ENCODE results near the gene SLC6A6.
"Not testable (repeated sequence)": the region's sequence is repeated elsewhere in the genome, so short reads cannot be mapped to it uniquely, and the experiment has no call there.

The SLC6A6 gene

DNA sequence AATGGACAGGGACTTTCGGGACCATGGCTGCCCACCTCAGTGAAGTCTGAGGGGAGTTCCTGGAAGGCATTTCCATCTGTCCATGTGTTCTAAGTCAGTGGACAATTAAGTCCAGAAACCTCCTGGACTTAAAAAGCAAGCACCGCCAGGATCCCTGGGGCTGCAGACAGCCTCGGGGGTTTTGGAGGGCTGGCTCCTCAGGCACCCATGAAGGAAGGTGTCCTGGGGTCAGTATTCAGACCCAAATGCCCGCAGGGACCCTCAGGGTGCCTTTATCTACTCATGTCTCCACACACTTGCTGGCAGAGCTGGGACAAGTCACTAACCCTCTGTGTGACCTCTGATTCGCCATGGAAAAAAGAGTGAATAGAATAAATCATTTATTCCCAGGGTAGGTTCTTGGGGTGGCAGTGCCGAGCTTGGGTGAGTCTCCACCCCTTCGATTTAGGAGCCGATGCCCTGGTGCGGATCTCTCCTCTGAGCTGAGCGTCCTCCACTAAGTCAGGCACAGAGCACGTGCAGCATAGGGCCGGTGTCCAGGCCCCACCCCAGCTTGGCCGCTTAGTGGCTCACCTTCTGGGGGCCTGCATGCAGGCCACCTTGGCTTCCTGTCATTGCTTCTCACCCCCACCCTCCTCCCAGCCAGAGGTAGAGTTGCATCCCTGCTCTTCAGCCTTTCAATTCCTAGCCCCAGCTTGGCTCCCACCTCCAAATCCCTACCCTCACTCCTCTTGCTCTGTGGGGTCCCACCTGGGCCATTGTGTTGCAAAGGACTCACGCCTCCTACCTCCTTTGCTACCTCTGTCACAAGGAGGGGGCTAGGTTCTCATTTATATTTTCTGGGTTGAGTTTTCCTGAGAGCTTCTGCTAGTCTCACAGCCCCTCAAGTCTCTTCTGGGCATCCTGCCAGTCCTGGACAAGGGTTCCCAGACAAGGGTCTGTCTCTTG lies 19.9 kb downstream of the SLC6A6 start:
- no peak for DNase-seq

DNA sequence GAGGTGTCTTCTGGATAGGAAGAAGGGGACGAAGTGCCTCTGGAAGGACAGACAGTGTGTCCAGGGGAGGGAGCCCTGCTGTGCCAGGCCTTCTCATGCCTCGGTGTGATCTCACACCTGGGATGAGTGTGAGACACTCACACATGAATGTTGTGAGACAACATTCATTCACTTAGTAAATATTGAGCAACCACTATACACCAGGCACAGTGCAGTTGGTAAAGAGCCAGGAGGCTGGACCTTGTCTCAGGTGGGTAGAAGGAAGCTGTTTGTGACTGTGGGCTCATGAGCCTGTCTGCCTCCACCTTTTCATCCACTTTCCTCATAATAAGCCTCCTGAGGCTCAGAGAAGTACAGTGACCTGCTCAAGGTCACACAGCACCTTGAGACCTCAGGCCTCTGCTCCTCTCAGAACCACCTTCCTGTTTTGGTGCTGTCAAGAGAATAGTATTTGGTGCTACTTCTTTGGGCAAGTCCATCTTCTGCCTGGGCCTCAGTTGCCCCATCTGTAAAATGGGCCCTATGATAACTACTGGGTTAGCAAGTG lies 20.9 kb downstream of the SLC6A6 start:
- no peak for DNase-seq

DNA sequence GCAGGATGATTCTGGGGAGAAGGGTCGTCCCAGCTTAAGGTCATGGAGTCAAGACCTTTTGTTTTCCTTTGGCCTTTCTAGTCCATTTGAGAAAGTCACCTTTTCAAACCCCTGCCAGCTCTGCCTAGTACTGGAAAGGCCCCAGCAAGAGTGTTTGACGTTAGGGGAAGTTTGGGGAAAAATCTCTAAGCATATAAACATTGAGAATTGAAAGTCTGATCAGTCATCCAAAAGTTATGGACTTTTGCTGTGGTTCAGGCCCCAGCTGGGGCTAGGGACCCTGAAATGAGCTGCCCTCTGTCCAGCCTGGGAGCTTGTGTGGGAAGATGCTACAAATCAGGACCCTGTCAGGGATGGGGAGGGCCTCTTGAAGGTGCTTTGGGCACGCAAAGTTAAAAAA lies 21.6 kb downstream of the SLC6A6 start:
- no peak for DNase-seq

DNA sequence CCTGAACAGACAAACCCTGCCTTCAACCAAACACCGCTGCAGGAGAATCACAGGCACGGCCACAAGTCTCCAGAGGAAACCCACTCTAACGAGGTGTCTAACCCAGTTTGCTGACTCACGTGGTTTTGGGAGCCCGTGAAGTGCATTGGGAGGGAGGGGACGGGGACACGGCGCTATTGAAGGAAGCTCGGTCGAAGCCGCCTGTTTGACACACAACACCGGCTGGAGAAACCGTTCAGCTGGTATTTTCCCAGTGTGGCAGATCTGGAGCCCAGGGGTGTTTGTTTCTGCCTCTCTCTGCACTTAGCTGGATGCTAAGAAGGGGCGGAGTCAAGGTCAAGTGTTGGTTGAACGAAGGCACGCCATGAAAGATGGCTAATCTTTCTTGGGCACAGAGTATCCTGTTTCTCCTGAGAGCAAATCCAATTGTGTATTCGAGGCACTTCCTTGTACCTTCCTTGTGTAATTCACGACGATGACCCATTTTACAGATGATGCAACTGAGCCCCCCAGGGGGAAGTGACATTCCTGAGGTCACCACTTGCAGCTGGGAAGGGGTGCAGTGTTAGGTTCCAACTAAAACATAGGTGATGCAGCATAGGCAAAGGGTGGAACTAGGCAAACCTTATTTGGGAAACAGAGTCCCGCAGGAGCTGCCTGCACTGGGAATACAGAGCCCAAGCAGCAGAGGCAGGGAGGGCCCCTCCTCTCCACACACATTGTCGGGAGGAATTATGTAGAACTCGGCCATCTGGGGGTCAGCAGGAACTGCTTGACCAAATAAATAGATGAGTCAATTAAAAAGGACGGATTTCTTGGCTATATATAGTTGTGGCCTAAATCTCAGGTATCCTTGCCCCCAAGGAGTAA lies 22.5 kb downstream of the SLC6A6 start:
- no peak for DNase-seq

DNA sequence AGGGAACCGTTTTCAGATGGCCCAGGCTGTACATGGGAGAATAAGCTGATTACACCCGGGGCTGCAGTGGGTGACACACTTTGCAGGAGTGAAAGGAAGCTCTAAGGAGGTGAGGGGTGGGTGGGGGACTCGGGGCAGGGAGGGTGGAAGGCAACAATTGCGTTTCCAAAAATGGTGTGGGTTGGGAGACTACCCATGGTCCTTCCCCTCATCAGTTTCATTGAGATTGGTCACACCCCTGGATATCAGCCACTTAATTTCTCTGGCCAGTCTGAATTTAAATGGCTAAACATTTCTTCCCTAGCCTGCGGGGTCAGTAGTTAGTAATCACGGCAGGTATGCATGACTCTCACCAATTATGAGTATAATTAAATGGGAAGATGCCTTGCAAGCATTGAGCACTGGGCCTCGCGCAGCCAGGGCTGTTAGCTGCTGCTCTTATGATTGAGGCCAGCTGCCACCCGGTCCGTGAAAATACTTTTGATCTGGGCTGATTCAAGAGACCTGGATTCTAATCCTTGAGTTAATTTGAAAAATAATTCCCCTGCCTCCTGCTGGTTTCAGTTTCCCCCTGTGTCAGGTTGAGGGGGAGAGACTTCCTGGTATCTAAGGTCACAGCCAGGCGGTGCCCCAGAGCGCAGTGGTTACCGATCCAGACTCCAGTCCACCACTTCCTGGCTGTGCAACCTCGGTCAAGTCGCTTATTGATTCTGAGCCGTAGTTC lies 23.3 kb downstream of the SLC6A6 start:
- no peak for DNase-seq

DNA sequence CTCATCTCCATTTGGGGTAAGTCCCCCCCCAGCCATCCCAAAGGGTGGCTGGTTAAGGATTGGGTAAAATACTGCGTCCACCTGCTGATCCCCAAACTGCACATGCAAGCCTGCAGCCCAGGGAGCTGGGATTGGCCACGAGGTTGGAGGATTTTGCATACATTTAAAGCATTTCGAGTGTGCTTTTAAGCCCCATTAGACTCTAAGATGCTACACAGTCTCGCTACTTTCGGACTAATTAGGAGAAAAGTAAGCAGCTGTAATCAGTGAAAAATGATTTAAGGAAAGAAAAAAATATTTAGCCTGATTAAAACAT lies 23.9 kb downstream of the SLC6A6 start:
- DNase-seq = no peak

DNA sequence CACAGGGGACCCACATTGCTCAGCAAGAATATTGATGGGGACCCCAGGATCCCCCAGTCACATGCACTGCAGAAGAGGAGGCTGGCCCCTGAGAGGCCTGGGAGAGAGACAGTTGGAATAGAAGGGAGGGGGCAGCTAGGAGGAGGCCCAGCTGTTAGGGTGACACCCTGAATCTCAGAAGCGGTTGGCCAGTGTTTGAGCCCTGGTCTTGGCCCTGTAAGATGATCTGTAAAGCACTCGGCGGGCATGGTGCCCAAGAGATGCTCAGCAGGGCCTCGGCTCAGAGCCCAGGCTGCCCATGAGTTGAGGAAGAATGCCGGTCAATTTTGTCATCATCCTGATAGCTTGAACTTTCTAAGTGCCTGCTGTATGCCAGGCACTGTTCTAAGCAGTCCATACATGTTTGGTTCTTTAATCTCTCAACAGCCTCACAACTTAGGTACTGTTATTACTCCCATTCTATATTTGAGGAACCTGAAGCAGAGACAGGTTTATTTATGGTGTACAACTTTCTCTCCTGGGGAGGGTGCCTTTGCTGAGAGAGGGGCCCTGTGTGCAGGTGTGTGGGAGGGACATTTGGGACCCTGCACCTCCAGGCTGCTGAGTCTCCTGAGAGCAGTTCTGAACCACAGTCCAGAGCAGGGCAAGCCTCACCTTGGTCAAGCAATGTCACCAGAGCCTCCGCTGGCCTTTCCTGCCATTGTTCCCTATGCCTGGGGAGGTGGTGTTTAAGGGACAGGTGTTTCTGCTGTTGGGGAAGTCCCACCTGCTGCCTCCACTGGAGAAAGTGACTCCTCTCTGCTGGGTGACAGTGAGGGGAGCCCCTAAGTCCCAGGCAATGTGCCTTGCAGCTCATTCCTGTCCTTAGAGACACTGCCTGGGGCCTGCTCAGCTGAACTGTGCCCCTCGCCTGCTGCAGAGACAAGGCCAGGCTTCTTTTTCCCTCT lies 26.0 kb downstream of the SLC6A6 start:
- DNase-seq = no peak

DNA sequence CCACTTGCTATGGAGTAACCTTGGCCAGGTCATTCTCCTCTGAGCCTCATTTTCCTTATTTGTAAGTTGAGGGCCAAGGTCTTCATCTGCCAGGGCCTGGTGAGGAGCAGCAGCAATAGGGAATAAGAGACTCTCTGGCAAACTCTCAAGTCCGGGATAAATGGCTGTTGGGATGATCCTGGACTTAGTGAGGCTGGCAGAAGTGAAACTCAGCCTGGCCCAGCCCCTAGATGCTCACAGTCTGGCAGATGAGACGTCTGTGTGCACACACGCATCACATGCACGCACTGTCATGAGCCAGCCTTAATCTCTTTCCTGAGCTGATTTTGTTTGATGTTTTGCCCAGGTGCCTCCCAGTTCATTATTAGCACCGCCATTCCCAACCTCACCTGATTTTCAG lies 26.8 kb downstream of the SLC6A6 start:
- DNase-seq = no peak

DNA sequence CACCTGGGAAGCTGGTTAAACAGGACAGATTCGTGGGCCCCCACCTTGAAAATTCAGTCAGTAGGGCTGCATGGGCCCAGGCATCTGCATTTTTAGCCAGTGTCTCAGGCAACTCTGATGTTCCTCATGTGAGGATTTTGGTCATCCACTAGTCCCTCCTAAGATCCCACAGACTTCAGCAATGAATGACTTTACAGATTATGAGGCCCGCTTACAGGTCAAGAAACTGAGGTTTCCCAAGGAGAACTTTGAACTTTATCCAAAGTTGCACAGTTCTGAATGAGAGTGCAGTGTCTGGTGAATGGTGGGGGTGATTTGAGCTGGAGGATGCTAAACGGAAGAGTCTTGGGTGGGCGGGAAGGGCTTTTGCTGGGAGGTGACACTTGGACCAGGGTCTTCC lies 27.2 kb downstream of the SLC6A6 start:
- no peak for DNase-seq

DNA sequence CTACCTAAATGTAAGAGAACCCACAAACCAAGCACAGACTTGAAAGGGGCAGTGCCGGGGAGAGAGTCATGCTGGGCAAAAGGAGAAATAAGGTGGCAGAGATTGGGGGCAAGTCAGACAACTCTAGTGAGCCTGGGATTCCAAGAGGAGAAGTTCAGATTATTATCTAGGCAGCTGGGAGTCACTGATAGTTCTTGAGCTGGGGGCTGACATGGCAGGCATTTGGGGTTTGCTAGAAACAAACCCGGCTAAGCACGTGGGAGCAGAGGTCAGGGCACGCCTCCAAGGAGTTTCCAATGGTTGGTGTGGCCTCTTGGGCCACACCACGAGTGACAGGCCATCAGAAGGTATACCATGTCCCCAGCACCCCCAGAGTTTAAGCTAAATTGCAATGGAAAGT lies 27.6 kb downstream of the SLC6A6 start:
- DNase-seq = no peak

DNA sequence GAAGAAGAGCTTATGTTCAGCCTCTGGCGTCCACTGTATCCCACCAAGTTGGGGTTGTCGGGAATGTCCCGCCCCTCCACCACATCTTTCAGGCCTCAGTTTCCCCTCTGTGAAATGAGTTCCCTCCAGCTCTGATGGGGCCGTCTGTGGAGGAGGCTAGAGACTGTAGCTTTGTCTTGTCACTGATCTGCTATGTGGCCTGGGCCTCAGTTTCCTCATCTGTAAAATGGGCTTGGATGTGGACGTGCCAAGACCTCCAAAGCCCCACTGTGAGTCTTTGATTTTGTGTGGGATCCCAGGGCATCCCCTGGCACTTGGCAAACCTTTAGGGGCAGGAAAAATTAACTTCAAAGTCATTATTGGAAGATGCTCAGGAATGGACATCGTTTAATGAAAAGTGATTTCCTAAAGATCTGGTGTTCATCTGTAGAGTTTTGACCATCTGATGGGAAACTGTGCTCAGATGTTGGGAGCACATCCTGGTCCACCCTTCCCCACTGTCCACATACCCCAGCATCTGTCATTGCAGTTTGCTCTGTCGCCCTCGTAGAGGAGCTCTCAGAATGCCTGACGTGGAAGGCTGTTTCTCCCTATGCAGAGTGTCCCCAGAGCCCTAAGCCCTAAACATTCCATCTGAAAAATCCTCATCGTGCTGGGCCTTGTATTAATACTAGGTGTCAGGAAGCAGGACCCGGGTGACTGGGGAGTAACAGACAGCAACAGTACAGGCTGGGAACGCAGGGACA lies 28.5 kb downstream of the SLC6A6 start:
- no peak for DNase-seq

DNA sequence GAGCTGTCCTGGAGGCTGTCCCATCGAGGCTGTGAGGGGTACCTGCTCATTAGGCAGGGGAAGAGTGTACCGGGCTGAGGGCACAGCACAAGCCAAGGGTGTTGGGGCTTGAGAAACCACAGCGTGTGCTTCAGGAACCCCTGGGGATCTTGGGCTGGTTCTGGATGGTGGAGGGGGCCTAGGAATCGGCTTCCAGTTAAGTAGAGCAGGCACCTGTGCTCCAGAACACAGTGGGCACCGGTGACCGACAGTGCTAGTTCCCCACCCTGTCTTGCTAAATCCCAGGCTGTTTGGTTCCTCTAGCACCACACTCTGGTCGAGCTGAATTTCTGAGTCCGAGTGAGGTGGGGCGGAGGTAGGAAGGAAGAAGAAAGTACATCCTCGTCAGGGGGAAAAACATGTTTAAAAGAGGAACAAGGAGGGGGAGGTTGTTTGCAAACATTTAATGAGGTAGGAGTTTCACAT lies 29.1 kb downstream of the SLC6A6 start:
- DNase-seq = no peak

DNA sequence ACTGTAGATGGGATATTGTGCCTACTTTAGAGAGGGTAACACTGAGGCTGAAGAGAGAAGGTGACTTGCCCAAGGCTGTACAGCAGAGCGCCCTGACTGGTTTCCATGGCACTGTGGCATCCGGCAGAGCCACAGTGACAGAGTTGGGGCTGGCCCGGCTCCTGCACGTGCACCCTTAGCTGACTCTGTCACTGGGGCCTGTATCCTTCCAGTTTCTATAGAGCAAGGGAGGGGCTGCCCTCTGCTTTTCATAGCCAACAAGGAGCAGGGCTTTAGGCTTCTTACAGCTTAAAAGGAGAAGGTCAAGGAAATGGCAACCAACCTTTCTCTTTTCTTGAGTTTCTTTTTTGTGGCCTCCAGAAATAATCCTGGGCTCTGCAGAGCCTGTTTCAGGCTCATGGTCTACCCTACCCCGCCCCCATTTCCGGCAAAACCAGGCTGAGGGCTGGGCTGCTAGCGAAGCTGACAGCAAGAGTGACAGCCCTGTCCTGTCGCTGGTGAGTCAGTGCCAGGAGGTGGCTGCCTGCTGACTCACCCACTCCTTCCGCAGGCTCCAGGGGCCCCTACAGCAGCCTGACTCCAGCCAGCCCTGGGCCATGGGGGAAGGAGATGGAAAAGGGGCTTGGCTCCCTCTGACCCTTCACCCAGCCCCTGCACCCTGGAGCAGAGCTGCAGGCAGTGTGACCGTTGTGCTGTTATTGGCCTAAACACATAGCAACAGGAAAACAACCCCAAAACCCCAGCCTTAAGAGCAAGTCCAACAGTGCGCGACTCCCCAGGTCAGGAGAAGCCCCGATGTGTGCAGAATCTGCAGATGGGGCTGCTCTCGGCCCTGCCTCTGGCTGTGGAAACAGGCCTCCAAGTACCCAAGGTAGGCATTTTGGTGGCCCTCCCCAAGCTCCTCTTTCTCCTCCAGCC lies 29.8 kb downstream of the SLC6A6 start:
- DNase-seq = no peak

DNA sequence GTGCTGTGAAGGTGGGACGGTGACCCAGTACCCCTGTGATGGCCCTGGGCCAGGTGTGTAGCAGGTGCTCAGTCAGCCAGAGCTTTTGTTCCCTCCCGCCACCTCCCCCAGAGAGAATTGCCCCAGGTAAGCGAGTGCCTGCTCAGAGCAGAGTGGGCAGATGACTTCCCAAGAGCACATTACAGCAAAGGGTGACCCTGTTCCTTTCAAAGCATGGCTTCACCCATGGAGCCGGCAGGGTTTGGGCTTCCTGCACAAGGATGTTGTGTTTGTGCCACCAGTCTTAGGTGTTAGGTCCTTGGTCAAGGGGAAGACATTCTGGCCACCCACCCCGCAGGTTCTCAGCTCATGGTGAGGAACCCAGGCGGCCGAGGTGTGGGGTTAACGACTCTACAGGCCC lies 30.7 kb downstream of the SLC6A6 start:
- DNase-seq = no peak

DNA sequence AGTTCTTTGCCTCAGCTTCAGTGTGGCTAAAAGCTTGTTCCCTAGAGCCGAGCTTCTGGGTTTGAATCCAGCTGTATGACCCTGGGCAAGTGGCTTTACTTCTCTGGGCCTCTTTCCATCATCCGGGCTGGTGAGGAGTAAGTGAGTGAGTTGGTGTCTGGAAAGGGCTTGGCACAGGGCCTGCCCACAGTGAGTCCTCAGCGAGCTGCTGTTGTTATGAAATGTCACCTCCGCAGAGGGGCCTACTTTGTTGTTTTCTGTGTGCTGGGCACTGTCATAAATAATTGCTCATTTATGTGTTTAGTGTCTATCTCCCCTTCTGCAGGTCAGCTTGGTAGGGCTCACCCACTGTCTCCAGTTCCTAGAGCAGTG lies 31.7 kb downstream of the SLC6A6 start:
- no peak for DNase-seq

DNA sequence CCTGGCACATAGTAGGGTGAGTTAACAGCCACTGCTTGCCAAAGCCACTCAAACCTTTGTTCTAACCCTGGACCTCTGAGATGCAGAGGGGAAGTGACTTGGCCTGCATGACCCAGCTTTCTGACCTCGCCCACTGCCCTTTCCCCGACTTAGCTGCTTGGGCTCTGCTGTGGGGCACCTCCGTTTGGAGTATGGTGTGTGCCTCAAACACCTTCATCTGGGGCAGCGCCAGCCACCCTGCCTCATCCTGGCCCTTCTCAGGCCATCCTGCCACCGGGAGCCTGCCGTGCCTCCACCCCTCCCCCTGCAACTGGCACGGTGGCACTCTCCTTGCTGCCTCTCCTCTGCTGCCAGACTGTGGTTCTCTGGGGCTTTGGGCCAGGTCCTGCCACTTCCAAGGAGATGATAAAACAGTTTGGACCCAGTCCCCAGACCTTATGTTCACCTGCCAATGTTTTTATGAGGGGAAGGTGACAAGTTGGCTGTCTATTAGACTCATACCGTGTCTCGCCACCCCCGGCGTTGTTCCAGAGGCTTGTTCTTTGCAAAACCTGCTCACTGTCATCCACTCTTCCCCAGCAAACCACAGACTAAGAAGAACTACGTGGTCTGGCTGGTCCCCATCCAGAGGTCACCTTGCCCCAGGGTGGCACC lies 32.2 kb downstream of the SLC6A6 start:
- DNase-seq = no peak

DNA sequence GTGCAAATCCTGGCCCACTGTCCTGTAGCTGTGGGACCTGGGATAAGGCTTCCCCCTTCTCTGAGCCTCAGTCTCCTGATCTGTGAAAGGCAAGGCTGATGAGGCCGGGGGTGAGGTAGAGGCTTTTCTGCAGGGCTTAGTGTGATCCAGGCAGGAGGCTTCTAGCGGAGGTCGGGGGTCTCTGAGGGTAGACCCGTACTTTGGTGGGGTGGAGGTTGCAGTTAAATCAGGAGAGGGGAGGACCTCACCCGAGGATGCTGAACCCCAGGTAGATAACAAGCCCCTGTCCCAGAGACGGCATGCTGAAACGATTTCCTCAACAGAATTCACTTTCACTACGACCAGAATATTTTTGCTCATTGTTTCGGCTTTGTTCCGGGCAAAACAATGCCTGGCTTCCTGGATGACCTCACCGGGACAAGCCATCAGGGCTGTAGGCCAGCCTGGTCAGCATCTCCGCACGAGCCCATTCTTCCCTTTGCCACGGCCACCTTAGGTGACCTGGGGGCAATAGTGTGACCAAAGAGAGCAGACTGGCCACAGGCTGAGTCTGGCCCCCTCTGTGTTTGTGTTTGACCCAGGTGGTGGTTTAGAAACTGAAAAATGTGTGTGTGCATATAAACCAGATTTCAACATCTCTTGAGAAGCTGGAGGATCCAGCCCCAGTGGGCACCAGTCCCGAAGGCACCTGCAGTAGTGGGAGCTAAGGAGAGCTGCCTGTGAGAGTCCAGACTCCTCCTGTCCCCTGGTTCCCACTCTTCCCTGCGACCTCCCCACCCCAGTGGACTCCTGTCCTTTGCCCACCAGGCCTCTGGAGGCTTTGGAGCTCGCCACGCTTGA lies 33.0 kb downstream of the SLC6A6 start:
- DNase-seq = no peak

DNA sequence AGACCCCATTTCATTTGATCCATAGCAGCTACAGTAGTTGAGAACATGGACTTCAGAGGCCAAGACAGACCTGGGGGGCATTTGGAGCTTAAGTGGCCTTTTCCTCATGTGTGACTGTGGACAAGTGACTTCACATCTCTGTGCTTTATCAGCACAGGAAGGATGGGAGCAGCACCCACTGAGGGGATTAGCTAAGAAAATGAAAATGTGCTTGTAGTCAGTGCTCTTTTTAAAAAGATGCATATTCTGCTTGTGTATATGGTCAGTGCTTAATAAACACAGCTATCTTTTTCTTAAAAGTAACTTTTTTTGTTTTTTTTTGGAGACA lies 34.5 kb downstream of the SLC6A6 start:
- DNase-seq = no peak

DNA sequence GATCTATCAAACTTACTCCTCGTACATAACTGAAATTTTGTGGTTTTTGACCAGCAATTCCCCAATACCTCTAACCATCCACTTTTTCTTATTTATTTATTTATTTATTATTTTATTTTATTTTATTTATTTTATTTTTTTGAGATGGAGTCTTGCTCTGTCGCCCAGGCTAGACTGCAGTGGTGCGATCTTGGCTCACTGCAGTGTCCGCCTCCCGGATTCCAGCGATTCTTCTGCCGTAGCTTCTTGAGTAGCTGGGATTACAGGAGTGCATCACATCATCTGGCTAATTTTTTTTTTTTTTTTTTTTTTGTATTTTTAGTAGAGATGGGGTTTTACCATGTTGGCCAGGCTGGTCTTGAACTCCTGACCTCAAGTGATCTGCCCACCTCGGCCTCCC lies 35.3 kb downstream of the SLC6A6 start:
- DNase-seq = not testable (repeated sequence)

Measured in NCI-H446 treated with DMSO at 0.1 percent for 48 hours (cell line).